ENCODE measurements around the gene CTBP1. TPM values are rescaled to one million over a fixed set of nuclear protein-coding genes. Genes with fewer than 3 reads are reported as not detected.

CTBP1 gene
- total RNA-seq, 4 donors from 2014 or later, result 89.9 to 169 (median 107) TPM

GRCh38 chr4:1289207-1290164 lies 40.6 kb upstream of the CTBP1 start, which contains the start of gene MAEA:
MAEA (plus strand) TSS chr4:1289891; CDS start chr4:1289914, 23 bp downstream.
- no peak for TF ChIP-seq CTCF (IDR thresholded peaks at IDR 0.05; ENCODE audit: low read depth)

- TF ChIP-seq CTCF (IDR thresholded peaks at IDR 0.05; ENCODE audit: low read depth), result no peak
Observed at GRCh38 chr4:1288786-1289185, 39.9 kb upstream of the CTBP1 start.

GRCh38 chr4:1285790-1286553 lies 37.0 kb upstream of the CTBP1 start:
- TF ChIP-seq CTCF (IDR thresholded peaks at IDR 0.05; ENCODE audit: low read depth), result no peak

GRCh38 chr4:1285151-1285789 lies 36.3 kb upstream of the CTBP1 start:
- no peak for TF ChIP-seq CTCF (IDR thresholded peaks at IDR 0.05; ENCODE audit: low read depth)

- TF ChIP-seq CTCF (IDR thresholded peaks at IDR 0.05; ENCODE audit: low read depth), result no peak
Observed at GRCh38 chr4:1283711-1284110, 34.8 kb upstream of the CTBP1 start.

- no peak for TF ChIP-seq CTCF (IDR thresholded peaks at IDR 0.05; ENCODE audit: low read depth)
Observed at GRCh38 chr4:1279253-1279652, 30.3 kb upstream of the CTBP1 start.
